HCT116 (cell line): ENCODE results near the gene PCDHGA3.

Experiments
- CTCF ChIP-seq, 3 experiments: fragments of 200-600 bp in 1 of 3; sonication (generic) in 1 of 3; IDR thresholded peaks in 2 of 3; conservative IDR thresholded peaks in 1 of 3; 2 replicates each; pipeline ENCODE4 v1.5.1; 2012 to 2017; ENCODE audit warnings: low read depth in 2 of 3, low read length in 2 of 3, antibody characterized with exemption in 1 of 3, borderline replicate concordance in 1 of 3, control low read depth in 1 of 3, mild to moderate bottlenecking in 1 of 3, mixed read lengths in 1 of 3, mixed run types in 1 of 3, moderate library complexity in 1 of 3; ENCODE audit not compliant: insufficient read depth in 1 of 3
- EZH2phosphoT487 ChIP-seq: fragments of 200-600 bp; IDR thresholded peaks from 2 replicates; pipeline ENCODE4 v1.6.1; 2018; ENCODE audit warnings: antibody characterized with exemption, borderline replicate concordance
- POLR2A ChIP-seq: IDR thresholded peaks from 2 replicates; pipeline ENCODE4 v1.7.0; 2011; ENCODE audit warnings: borderline replicate concordance; ENCODE audit not compliant: insufficient read depth, insufficient read length; ENCODE audit errors: extremely low read depth

GRCh38 chr5:141354900-141355469 lies 11.4 kb downstream of the PCDHGA3 start, which contains the start of gene PCDHGA4:
- TF ChIP-seq POLR2A (no peak), CTCF (IDR thresholded peaks at IDR 0.05 in 2 of 3, conservative IDR thresholded peaks at IDR 0.05 in 1 of 3; ENCODE audit: borderline replicate concordance in 1 of 3, insufficient read depth in 1 of 3, low read depth in 2 of 3, low read length in 2 of 3) (peak; percentile 32 to 58 (median 48); a peak in 4 of 6 replicates), EZH2phosphoT487 (no peak)
